ENCODE results near the gene PDE4B.

DNA sequence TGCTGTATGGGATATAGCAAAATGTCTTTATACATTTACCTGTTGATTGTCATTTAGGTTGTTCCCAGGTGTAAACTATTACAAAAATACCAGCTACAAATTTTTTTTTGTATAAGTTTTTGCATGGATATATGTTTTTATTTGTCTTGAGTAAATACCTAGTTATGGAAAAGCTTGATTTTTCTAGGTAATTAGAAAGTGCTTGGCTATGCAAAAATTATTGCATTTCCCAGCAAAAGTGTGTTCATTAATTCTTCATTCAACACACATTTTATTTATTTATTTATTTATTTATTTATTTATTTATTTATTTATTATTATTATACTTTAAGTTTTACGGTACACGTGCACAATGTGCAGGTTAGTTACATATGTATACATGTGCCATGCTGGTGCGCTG is 22.1 kb downstream of the PDE4B start:
- TF ChIP-seq EZH2 (IDR thresholded peaks at IDR 0.05; ENCODE audit: borderline replicate concordance, low read length) (no peak), CTCF (IDR thresholded peaks at IDR 0.05; ENCODE audit: low read length) (no peak)
